ENCODE results near the gene KDR.

DNA sequence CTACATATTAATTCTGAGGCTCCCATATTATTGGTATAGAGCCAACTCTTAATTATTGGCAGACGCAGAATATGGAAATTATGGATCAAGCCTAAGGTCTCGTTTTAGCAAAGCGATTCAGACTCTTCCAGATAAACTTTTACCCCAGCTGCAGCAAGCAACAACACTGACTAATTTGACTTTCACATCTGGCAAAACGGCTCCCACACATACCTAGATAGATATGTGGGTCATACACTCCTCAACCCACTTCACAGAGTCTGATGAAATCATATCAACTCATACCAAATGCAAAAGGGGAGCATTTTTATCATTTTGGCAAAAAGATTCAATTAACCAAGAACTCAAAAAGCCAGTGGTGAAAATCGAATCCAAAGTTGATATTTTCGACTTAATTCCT lies 36.3 kb upstream of the KDR start:
- TF ChIP-seq EZH2 (IDR thresholded peaks at IDR 0.05; ENCODE audit: insufficient read depth, poor library complexity, severe bottlenecking) (no peak), EZH2phosphoT487 (IDR thresholded peaks at IDR 0.05; ENCODE audit: insufficient read depth, low read depth) (no peak)
